PFSK-1 (cell line): ENCODE measurements around the gene HOXA2.

Experiments
- FOXP2 ChIP-seq: optimal IDR thresholded peaks from 2 replicates; pipeline ENCODE3; 2011; ENCODE audit warnings: borderline replicate concordance, control low read depth, inconsistent platforms; ENCODE audit not compliant: insufficient read depth; ENCODE audit errors: extremely low read length, extremely low read depth
- POLR2AphosphoS5 ChIP-seq: IDR thresholded peaks from 2 replicates; pipeline ENCODE4 v1.6.1; 2012; ENCODE audit warnings: low read depth, mild to moderate bottlenecking, control low read depth, low read length, moderate library complexity
- REST ChIP-seq, 2 experiments: IDR thresholded peaks; 2 replicates each; pipeline versions ENCODE4 v1.6.1 to v1.8.0; 2011 to 2012; ENCODE audit warnings: low read depth in 2 of 2, low read length in 2 of 2, control low read depth in 1 of 2, inconsistent platforms in 1 of 2, mild to moderate bottlenecking in 1 of 2, moderate library complexity in 1 of 2; ENCODE audit not compliant: insufficient read depth in 1 of 2
- SIN3A ChIP-seq: IDR thresholded peaks from 2 replicates; pipeline ENCODE4 v1.6.1; 2012; ENCODE audit warnings: mild to moderate bottlenecking, low read length, moderate library complexity, borderline replicate concordance; ENCODE audit not compliant: insufficient read depth
- TAF1 ChIP-seq: IDR thresholded peaks from 2 replicates; pipeline ENCODE4 v1.6.1; 2012; ENCODE audit warnings: low read length, control low read depth, borderline replicate concordance; ENCODE audit not compliant: insufficient read depth

Gene HOXA2

GRCh38 chr7:27145914-27146412, 43.5 kb upstream of the HOXA2 start:
- TF ChIP-seq POLR2AphosphoS5 (no peak), FOXP2 (no peak), TAF1 (no peak), REST (IDR thresholded peaks at IDR 0.05; ENCODE audit: insufficient read depth in 1 of 2, low read depth in 2 of 2, low read length in 2 of 2) (no peak), SIN3A (no peak)

- no peak for TF ChIP-seq TAF1
- TF ChIP-seq REST (IDR thresholded peaks at IDR 0.05; ENCODE audit: insufficient read depth in 1 of 2, low read depth in 2 of 2, low read length in 2 of 2): no peak
- TF ChIP-seq POLR2AphosphoS5: no peak
- no peak for TF ChIP-seq FOXP2
- no peak for TF ChIP-seq SIN3A
Measured at GRCh38 chr7:27145165-27145913, 42.9 kb upstream of the HOXA2 start.

- TF ChIP-seq POLR2AphosphoS5: no peak
- no peak for TF ChIP-seq FOXP2
- TF ChIP-seq REST (IDR thresholded peaks at IDR 0.05; ENCODE audit: insufficient read depth in 1 of 2, low read depth in 2 of 2, low read length in 2 of 2): no peak
- no peak for TF ChIP-seq SIN3A
- no peak for TF ChIP-seq TAF1
Measured at GRCh38 chr7:27144781-27145164, 42.3 kb upstream of the HOXA2 start.

- no peak for TF ChIP-seq POLR2AphosphoS5
- no peak for TF ChIP-seq REST (IDR thresholded peaks at IDR 0.05; ENCODE audit: insufficient read depth in 1 of 2, low read depth in 2 of 2, low read length in 2 of 2)
- no peak for TF ChIP-seq TAF1
- TF ChIP-seq SIN3A: no peak
- no peak for TF ChIP-seq FOXP2
Measured at GRCh38 chr7:27143950-27144780, 41.7 kb upstream of the HOXA2 start.
